Measurements from ENCODE around the gene ARHGAP1. TPM values are rescaled to one million over a fixed set of nuclear protein-coding genes. Genes with fewer than 3 reads are reported as not detected.
A peak's percentile ranks its signal among the peaks of the same experiment; 100 is the strongest.

ARHGAP1 gene
- total and polyA plus RNA-seq, 2 of the 4 experiments (the other 2 are of a cell fraction): 46.6 to 78.8 TPM

DNA sequence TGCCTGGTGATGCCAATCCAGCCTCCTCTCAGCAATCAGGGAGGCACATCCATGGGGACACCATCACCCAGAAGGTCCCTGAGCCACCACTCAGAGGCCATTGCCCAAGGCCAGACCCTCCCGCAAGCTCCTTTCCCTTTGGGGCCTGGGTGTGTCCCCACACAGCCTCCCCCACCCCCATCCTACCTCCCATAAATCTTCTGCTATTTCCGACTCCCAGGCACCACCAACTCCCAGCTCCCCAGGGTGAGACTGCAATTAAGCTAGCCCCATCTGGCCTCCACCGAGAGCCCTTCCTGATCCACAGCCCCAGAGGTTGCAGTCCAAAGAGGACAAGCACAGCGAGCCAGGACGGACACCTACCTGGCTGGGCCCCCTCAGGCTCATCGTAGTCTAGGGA lies 6.3 kb downstream of the ARHGAP1 start:
- H3K14ac ChIP-seq (replicated peaks; ENCODE audit: low read depth, low read length): no peak overlapping the region
- H3K4ac ChIP-seq (ENCODE audit: low read depth, low read length): no peak overlapping the region
- no TSS peak for BruUV-seq (replicated peaks)
- H3K27me3 ChIP-seq (ENCODE audit: control insufficient read depth, insufficient read depth, low read length): no peaks in the 10 kb centered on the region
- peaks cover 32 to 62% of the 10 kb centered on the region in 2 experiments for H3K79me1 ChIP-seq (ENCODE audit: low read depth in 1 of 2, low read length in 2 of 2)
- H3K9me3 ChIP-seq (ENCODE audit: control insufficient read depth, insufficient read depth, low read length): no peaks in the 10 kb centered on the region
- H3K18ac ChIP-seq (ENCODE audit: low read depth, low read length): no peak overlapping the region
- no peak overlapping the region for H4K91ac ChIP-seq (ENCODE audit: insufficient read depth, low read depth, low read length)
- H2BK120ac ChIP-seq (ENCODE audit: low read depth, low read length): no peak overlapping the region
- peaks cover 13% of the 10 kb centered on the region; the same call in 1 of the 2 replicates for H3K9me1 ChIP-seq (ENCODE audit: insufficient read depth, low read length)
- no peak overlapping the region for H3K23ac ChIP-seq (ENCODE audit: low read depth, low read length)
- CTCF ChIA-PET: interaction anchor here (0.7 kb wide), 1 partner anchor 77 kb away, joined by 3 read pairs; the partner anchor contains the start of gene ATG13
- no peak overlapping the region for H2BK5ac ChIP-seq (ENCODE audit: low read depth, low read length, poor library complexity, severe bottlenecking)
- H3K36me3 ChIP-seq (ENCODE audit: control insufficient read depth, insufficient read depth, low read length): peaks cover 56% of the 10 kb centered on the region
- no peak overlapping the region for H3K9ac ChIP-seq (ENCODE audit: low read depth, low read length)
- no peak overlapping the region for H2AK5ac ChIP-seq (ENCODE audit: low read depth, low read length)
- H2BK20ac ChIP-seq (ENCODE audit: low read depth, low read length): no peak overlapping the region
- 93% methylated on average over 4 of the region's 6 CpGs; no CpG with 5 or more reads in 1 of the 2 experiments for WGBS, 2 experiments (ENCODE audit: extremely low coverage in 2 of 2, insufficient read length in 1 of 2)
- peaks cover 11% of the 10 kb centered on the region for H3K4me1 ChIP-seq (ENCODE audit: control insufficient read depth, insufficient read depth, low read length)
- no peak overlapping the region for H2AK9ac ChIP-seq (replicated peaks; ENCODE audit: low read depth, low read length, poor library complexity)
- intact Hi-C loops (cut with micrococcal nuclease) (no loop called here), in situ Hi-C loops (cut with MboI; ENCODE audit: low sequenced_read_pairs) (no loop called here), dilution Hi-C loops (cut with HindIII; ENCODE audit: low sequenced_read_pairs, unreplicated experiment) (no loop called here)
- TF ChIP-seq, protein P1, sequence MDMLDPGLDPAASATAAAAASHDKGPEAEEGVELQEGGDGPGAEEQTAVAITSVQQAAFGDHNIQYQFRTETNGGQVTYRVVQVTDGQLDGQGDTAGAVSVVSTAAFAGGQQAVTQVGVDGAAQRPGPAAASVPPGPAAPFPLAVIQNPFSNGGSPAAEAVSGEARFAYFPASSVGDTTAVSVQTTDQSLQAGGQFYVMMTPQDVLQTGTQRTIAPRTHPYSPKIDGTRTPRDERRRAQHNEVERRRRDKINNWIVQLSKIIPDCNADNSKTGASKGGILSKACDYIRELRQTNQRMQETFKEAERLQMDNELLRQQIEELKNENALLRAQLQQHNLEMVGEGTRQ (IDR thresholded peaks at IDR 0.05; ENCODE audit: low read depth, low read length): no peak
- TF ChIP-seq MAZ (IDR thresholded peaks at IDR 0.05; ENCODE audit: borderline replicate concordance, low read depth, low read length) (no peak), CEBPB (IDR thresholded peaks at IDR 0.05; ENCODE audit: low read depth, low read length) (no peak), RAD21 (IDR thresholded peaks at IDR 0.05; ENCODE audit: low read length) (no peak), ELK1 (IDR thresholded peaks at IDR 0.05; ENCODE audit: borderline replicate concordance, low read depth, low read length) (no peak), RFX5 (IDR thresholded peaks at IDR 0.05; ENCODE audit: low read depth, low read length) (no peak), BHLHE40 (IDR thresholded peaks at IDR 0.05; ENCODE audit: low read depth, low read length) (no peak), POLR2A (IDR thresholded peaks at IDR 0.05; ENCODE audit: low read depth, low read length) (no peak), SMC3 (IDR thresholded peaks at IDR 0.05; ENCODE audit: low read depth, low read length) (no peak), RCOR1 (IDR thresholded peaks at IDR 0.05; ENCODE audit: insufficient replicate concordance, low read length) (no peak), MAFK (IDR thresholded peaks at IDR 0.05; ENCODE audit: low read depth, low read length) (no peak), FOS (IDR thresholded peaks at IDR 0.05; ENCODE audit: low read depth, low read length) (no peak), NFE2L2 (IDR thresholded peaks at IDR 0.05; ENCODE audit: low read depth, low read length) (no peak), CHD1 (IDR thresholded peaks at IDR 0.05; ENCODE audit: low read depth, low read length) (no peak), MXI1 (IDR thresholded peaks at IDR 0.05; ENCODE audit: borderline replicate concordance, low read depth, low read length) (no peak)
- TF ChIP-seq, protein P2, sequence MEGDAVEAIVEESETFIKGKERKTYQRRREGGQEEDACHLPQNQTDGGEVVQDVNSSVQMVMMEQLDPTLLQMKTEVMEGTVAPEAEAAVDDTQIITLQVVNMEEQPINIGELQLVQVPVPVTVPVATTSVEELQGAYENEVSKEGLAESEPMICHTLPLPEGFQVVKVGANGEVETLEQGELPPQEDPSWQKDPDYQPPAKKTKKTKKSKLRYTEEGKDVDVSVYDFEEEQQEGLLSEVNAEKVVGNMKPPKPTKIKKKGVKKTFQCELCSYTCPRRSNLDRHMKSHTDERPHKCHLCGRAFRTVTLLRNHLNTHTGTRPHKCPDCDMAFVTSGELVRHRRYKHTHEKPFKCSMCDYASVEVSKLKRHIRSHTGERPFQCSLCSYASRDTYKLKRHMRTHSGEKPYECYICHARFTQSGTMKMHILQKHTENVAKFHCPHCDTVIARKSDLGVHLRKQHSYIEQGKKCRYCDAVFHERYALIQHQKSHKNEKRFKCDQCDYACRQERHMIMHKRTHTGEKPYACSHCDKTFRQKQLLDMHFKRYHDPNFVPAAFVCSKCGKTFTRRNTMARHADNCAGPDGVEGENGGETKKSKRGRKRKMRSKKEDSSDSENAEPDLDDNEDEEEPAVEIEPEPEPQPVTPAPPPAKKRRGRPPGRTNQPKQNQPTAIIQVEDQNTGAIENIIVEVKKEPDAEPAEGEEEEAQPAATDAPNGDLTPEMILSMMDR (conservative IDR thresholded peaks at IDR 0.05; ENCODE audit: low read depth, low read length): no peak
- no peak overlapping the region for H2AFZ ChIP-seq (replicated peaks; ENCODE audit: low read length, poor library complexity)
- POLR2A ChIA-PET (ENCODE audit: unreplicated experiment): no interaction called here
- H2BK15ac ChIP-seq (ENCODE audit: low read depth, low read length): no peak overlapping the region
- H3K4me3 ChIP-seq (ENCODE audit: insufficient read depth, low read depth, low read length): no peak overlapping the region
- no peak overlapping the region for H3K56ac ChIP-seq (ENCODE audit: extremely low read depth, insufficient read depth, low read length)
- no peak for ATAC-seq (ENCODE audit: low read depth)
- no peak overlapping the region for H4K8ac ChIP-seq (ENCODE audit: low read depth in 2 of 2, low read length in 2 of 2)
- no peak for DNase-seq
- H4K5ac ChIP-seq (ENCODE audit: low read depth, low read length): no peak overlapping the region
- 0 out of 2 replicates have a peak overlapping the region, but pooled peaks have one; percentile 5 for H3K27ac ChIP-seq (ENCODE audit: insufficient read depth, low read length)
- 0 out of 2 replicates have a peak, but pooled peaks cover 12% of the 10 kb centered on the region for H4K20me1 ChIP-seq (ENCODE audit: insufficient read depth, low read length)
- H3K4me2 ChIP-seq (ENCODE audit: low read depth, low read length): no peak overlapping the region
